ENCODE data around the gene CNTNAP2.

The CNTNAP2 gene

GRCh38 chr7:148108381-148108780, 1991.8 kb downstream of the CNTNAP2 start:
- no peak overlapping the region for H3K4me2 ChIP-seq
- H3K79me2 ChIP-seq (ENCODE audit: insufficient read depth, low read depth), result no peaks in the 10 kb centered on the region
- peaks cover 11% of the 10 kb centered on the region for H3K4me1 ChIP-seq (ENCODE audit: low read depth, poor library complexity, severe bottlenecking)
- H3K36me3 ChIP-seq (ENCODE audit: insufficient read depth), result no peaks in the 10 kb centered on the region
- no peak overlapping the region for H3K9ac ChIP-seq
- no peak overlapping the region for H2AFZ ChIP-seq (ENCODE audit: low read depth)
- no peak overlapping the region for H3K27ac ChIP-seq
- no peaks in the 10 kb centered on the region for H4K20me1 ChIP-seq (ENCODE audit: insufficient read depth)
- TF ChIP-seq CTCF (conservative IDR thresholded peaks at IDR 0.05; ENCODE audit: low read depth, low read length), result no peak
- no peak overlapping the region for H3K4me3 ChIP-seq (IDR thresholded peaks at IDR 0.05; ENCODE audit: insufficient read depth, low read depth, low read length)
- no peaks in the 10 kb centered on the region for H3K27me3 ChIP-seq (ENCODE audit: insufficient read depth, low read depth)

- Histone ChIP-seq H3K79me2 (ENCODE audit: insufficient read depth, low read depth) (no peaks in the 10 kb centered on the region), H4K20me1 (ENCODE audit: insufficient read depth) (no peaks in the 10 kb centered on the region), H3K4me3 (IDR thresholded peaks at IDR 0.05; ENCODE audit: insufficient read depth, low read depth, low read length) (no peak overlapping the region), H2AFZ (ENCODE audit: low read depth) (no peak overlapping the region), H3K27me3 (ENCODE audit: insufficient read depth, low read depth) (no peaks in the 10 kb centered on the region), H3K4me1 (ENCODE audit: low read depth, poor library complexity, severe bottlenecking) (peaks cover 11% of the 10 kb centered on the region), H3K27ac (no peak overlapping the region), H3K4me2 (no peak overlapping the region), H3K36me3 (ENCODE audit: insufficient read depth) (no peaks in the 10 kb centered on the region), H3K9ac (no peak overlapping the region)
- no peak for TF ChIP-seq CTCF (conservative IDR thresholded peaks at IDR 0.05; ENCODE audit: low read depth, low read length)
Observed at GRCh38 chr7:148110097-148110868, 1993.7 kb downstream of the CNTNAP2 start.

GRCh38 chr7:148114804-148115203, 1998.2 kb downstream of the CNTNAP2 start:
- Histone ChIP-seq H3K27ac (no peak overlapping the region), H3K4me1 (ENCODE audit: low read depth, poor library complexity, severe bottlenecking) (peaks cover 31% of the 10 kb centered on the region), H3K4me2 (no peak overlapping the region), H2AFZ (ENCODE audit: low read depth) (no peak overlapping the region), H4K20me1 (ENCODE audit: insufficient read depth) (no peaks in the 10 kb centered on the region), H3K4me3 (IDR thresholded peaks at IDR 0.05; ENCODE audit: insufficient read depth, low read depth, low read length) (no peak overlapping the region), H3K27me3 (ENCODE audit: insufficient read depth, low read depth) (no peaks in the 10 kb centered on the region), H3K9ac (no peak overlapping the region), H3K36me3 (ENCODE audit: insufficient read depth) (no peaks in the 10 kb centered on the region), H3K79me2 (ENCODE audit: insufficient read depth, low read depth) (no peaks in the 10 kb centered on the region)
- no peak for TF ChIP-seq CTCF (conservative IDR thresholded peaks at IDR 0.05; ENCODE audit: low read depth, low read length)

- H3K79me2 ChIP-seq (ENCODE audit: insufficient read depth, low read depth), result no peaks in the 10 kb centered on the region
- H3K9ac ChIP-seq, result no peak overlapping the region
- no peaks in the 10 kb centered on the region for H4K20me1 ChIP-seq (ENCODE audit: insufficient read depth)
- no peaks in the 10 kb centered on the region for H3K27me3 ChIP-seq (ENCODE audit: insufficient read depth, low read depth)
- no peak overlapping the region for H3K27ac ChIP-seq
- no peak overlapping the region for H3K4me2 ChIP-seq
- no peak for TF ChIP-seq CTCF (conservative IDR thresholded peaks at IDR 0.05; ENCODE audit: low read depth, low read length)
- H3K36me3 ChIP-seq (ENCODE audit: insufficient read depth), result no peaks in the 10 kb centered on the region
- H2AFZ ChIP-seq (ENCODE audit: low read depth), result no peak overlapping the region
- no peak overlapping the region for H3K4me3 ChIP-seq (IDR thresholded peaks at IDR 0.05; ENCODE audit: insufficient read depth, low read depth, low read length)
- H3K4me1 ChIP-seq (ENCODE audit: low read depth, poor library complexity, severe bottlenecking), result peaks cover 31% of the 10 kb centered on the region
Observed at GRCh38 chr7:148115308-148115707, 1998.7 kb downstream of the CNTNAP2 start.

Measured in KMS-11 (cell line).